DMS153 treated with DMSO at 0.1 percent for 48 hours (cell line): Measurements from ENCODE around the gene SAP30L.

Source experiments
- DNase-seq: peaks from one replicate; lab custom pipeline; 2025; ENCODE audit not compliant: unreplicated experiment; lab: John Stamatoyannopoulos, UW

SAP30L gene

GRCh38 chr5:154445422-154446194 is at the start of gene SAP30L:
TSS of gene SAP30L (plus strand) at chr5:154445997. CDS start at chr5:154446605, 608 bp downstream.
- peak; percentile 16 for DNase-seq

- DNase-seq, result no peak
Measured at GRCh38 chr5:154396128-154396527, 49.7 kb upstream of the SAP30L start.

GRCh38 chr5:154397652-154398406 is 48.0 kb upstream of the SAP30L start:
- DNase-seq, result peak; percentile 36

GRCh38 chr5:154400678-154401077 is 45.1 kb upstream of the SAP30L start:
- DNase-seq, result no peak

- no peak for DNase-seq
Measured at GRCh38 chr5:154401355-154401754, 44.4 kb upstream of the SAP30L start.

- DNase-seq, result no peak
Measured at GRCh38 chr5:154401931-154402330, 43.9 kb upstream of the SAP30L start.

GRCh38 chr5:154402611-154403010 is 43.2 kb upstream of the SAP30L start:
- DNase-seq, result no peak

- no peak for DNase-seq
Measured at GRCh38 chr5:154403234-154403633, 42.6 kb upstream of the SAP30L start.

- no peak for DNase-seq
Measured at GRCh38 chr5:154403776-154404387, 41.9 kb upstream of the SAP30L start.

GRCh38 chr5:154405078-154405792 is 40.6 kb upstream of the SAP30L start:
- DNase-seq, result no peak

GRCh38 chr5:154406231-154406630 is 39.6 kb upstream of the SAP30L start:
- no peak for DNase-seq

- DNase-seq, result no peak
Measured at GRCh38 chr5:154406826-154407225, 39.0 kb upstream of the SAP30L start.

- no peak for DNase-seq
Measured at GRCh38 chr5:154408811-154409210, 37.0 kb upstream of the SAP30L start.

- DNase-seq, result no peak
Measured at GRCh38 chr5:154409230-154409840, 36.5 kb upstream of the SAP30L start.

- no peak for DNase-seq
Measured at GRCh38 chr5:154410008-154410407, 35.8 kb upstream of the SAP30L start.

- DNase-seq, result no peak
Measured at GRCh38 chr5:154410786-154411185, 35.0 kb upstream of the SAP30L start.

GRCh38 chr5:154411338-154411737 is 34.5 kb upstream of the SAP30L start:
- no peak for DNase-seq

- no peak for DNase-seq
Measured at GRCh38 chr5:154412316-154412715, 33.5 kb upstream of the SAP30L start.

GRCh38 chr5:154412925-154413324 is 32.9 kb upstream of the SAP30L start:
- no peak for DNase-seq

GRCh38 chr5:154415114-154415513 is 30.7 kb upstream of the SAP30L start:
- no peak for DNase-seq

- DNase-seq, result no peak
Measured at GRCh38 chr5:154418344-154418820, 27.4 kb upstream of the SAP30L start.
